Tibial nerve (tissue), 4 donors: Measurements from ENCODE around the gene TMEM132C. TPM values are rescaled to one million over a fixed set of nuclear protein-coding genes. Genes with fewer than 3 reads are reported as not detected.
"Not testable (repeated sequence)": the region's sequence is repeated elsewhere in the genome, so short reads cannot be mapped to it uniquely, and the experiment has no call there.

ENCODE experiments used
- DNase-seq, 2 donors: peaks; one replicate each; pipeline ENCODE4 v3.0.0-alpha.2; 2019; ENCODE audit warnings: low spot score in 2 of 2
- H3K27ac ChIP-seq, 4 donors: fragments of 200-600 bp; sonication (generic) in 3 of 4; one replicate each; pipeline ENCODE4 v1.5.1; 2017 to 2019; ENCODE audit warnings: mild to moderate bottlenecking in 1 of 4
- H3K27me3 ChIP-seq, 2 donors: fragments of 200-600 bp; sonication (generic) in 1 of 2; one replicate each; pipeline versions ENCODE4 v1.5.1 to v1.6.0; 2017 to 2019
- H3K36me3 ChIP-seq, 3 donors: fragments of 200-600 bp; sonication (generic); one replicate each; pipeline ENCODE4 v1.5.1; 2018 to 2019
- H3K4me1 ChIP-seq, 4 donors: fragments of 200-600 bp; sonication (generic) in 3 of 4; one replicate each; pipeline ENCODE4 v1.5.1; 2017 to 2019
- H3K4me3 ChIP-seq, 4 donors: fragments of 200-600 bp; sonication (generic) in 3 of 4; one replicate each; pipeline ENCODE4 v1.5.1; 2017 to 2019; ENCODE audit warnings: mild to moderate bottlenecking in 1 of 4, moderate library complexity in 1 of 4
- H3K9me3 ChIP-seq, 4 donors: fragments of 200-600 bp; sonication (generic) in 3 of 4; one replicate each; pipeline ENCODE4 v1.5.1; 2017 to 2019
- CTCF ChIP-seq, 5 experiments: fragments of 200-600 bp in 3 of 5; fragments of 450-650 bp in 2 of 5; sonication (generic) in 3 of 5; IDR thresholded peaks; one replicate each; pipeline ENCODE4 v1.5.1; 2016 to 2019; ENCODE audit warnings: antibody characterized with exemption in 5 of 5, mild to moderate bottlenecking in 3 of 5, moderate library complexity in 2 of 5
- EP300 ChIP-seq, 2 donors: sonication (generic); formaldehyde crosslinking; IDR thresholded peaks; one replicate each; pipeline ENCODE4 v1.6.1; 2017; ENCODE audit warnings: antibody characterized with exemption in 2 of 2, mild to moderate bottlenecking in 1 of 2
- POLR2A ChIP-seq, 2 donors: fragments of 450-650 bp; IDR thresholded peaks; one replicate each; pipeline ENCODE4 v1.6.1; 2017; ENCODE audit warnings: antibody characterized with exemption in 2 of 2, mild to moderate bottlenecking in 2 of 2, moderate library complexity in 2 of 2
- WGBS, 2 donors: methylation state at CpG; one replicate each; pipeline ENCODE4 v1.1.5; 2018; 5-methylcytosine and 5-hydroxymethylcytosine counted together
- total RNA-seq, 4 donors: library from RNA; depleted of rRNA; stranded (reverse); fragments of >200 nt; gene quantifications; one replicate each; pipeline ENCODE4 v1.1.0, GENCODE V29; 2016

Gene TMEM132C
- total RNA-seq, 4 donors from 2014 or later, result 8.2 to 17.4 (median 12.4) TPM

GRCh38 chr12:128483526-128484255, 216.7 kb downstream of the TMEM132C start:
- DNase-seq, result no peak
- H3K27me3 ChIP-seq, result no peaks in the 10 kb centered on the region
- TF ChIP-seq CTCF (IDR thresholded peaks at IDR 0.05) (no peak), POLR2A (IDR thresholded peaks at IDR 0.05) (no peak), EP300 (IDR thresholded peaks at IDR 0.05) (no peak)
- H3K4me3 ChIP-seq, result no peak overlapping the region
- H3K4me1 ChIP-seq, result no peaks in the 10 kb centered on the region
- no peaks in the 10 kb centered on the region for H3K36me3 ChIP-seq
- whole genome bisulfite sequencing, 2 donors, result 69 to 79% methylated on average over 9 of the region's 9 CpGs
- H3K27ac ChIP-seq, result no peak overlapping the region
- no peaks in the 10 kb centered on the region for H3K9me3 ChIP-seq

GRCh38 chr12:128497376-128497775, 230.4 kb downstream of the TMEM132C start:
- 95 to 98% methylated on average over 3 to 13 of the region's 13 CpGs for WGBS, 2 donors
- not testable (repeated sequence) for H3K4me3 ChIP-seq, H3K36me3 ChIP-seq, H3K27ac ChIP-seq, DNase-seq, H3K27me3 ChIP-seq, H3K4me1 ChIP-seq
- H3K9me3 ChIP-seq, result peaks cover 0 to 17% (median 0%) of the 10 kb centered on the region in 4 donors

GRCh38 chr12:128507470-128507869, 240.5 kb downstream of the TMEM132C start:
- H3K9me3 ChIP-seq, result peaks cover 0 to 42% (median 0%) of the 10 kb centered on the region in 4 donors
- TF ChIP-seq EP300 (IDR thresholded peaks at IDR 0.05), result no peak
- no peak for TF ChIP-seq POLR2A (IDR thresholded peaks at IDR 0.05)
- TF ChIP-seq CTCF (IDR thresholded peaks at IDR 0.05), result no peak
- WGBS, 2 donors, result 76 to 84% methylated on average over 7 of the region's 7 CpGs

GRCh38 chr12:128509170-128509569, 242.2 kb downstream of the TMEM132C start:
- Histone ChIP-seq H3K27ac (no peak overlapping the region), H3K9me3 (peaks cover 0 to 30% (median 0%) of the 10 kb centered on the region in 4 donors), H3K4me3 (no peak overlapping the region), H3K4me1 (no peaks in the 10 kb centered on the region), H3K27me3 (no peaks in the 10 kb centered on the region), H3K36me3 (no peaks in the 10 kb centered on the region)
- DNase-seq, result no peak
- 92% methylated on average over 4 of the region's 4 CpGs for WGBS, 2 donors
- TF ChIP-seq POLR2A (IDR thresholded peaks at IDR 0.05), result no peak
- TF ChIP-seq CTCF (IDR thresholded peaks at IDR 0.05), result no peak
- TF ChIP-seq EP300 (IDR thresholded peaks at IDR 0.05), result no peak

More at GRCh38 chr12:128507470-128507869, 240.5 kb downstream of the TMEM132C start:
- H3K4me1 ChIP-seq, result no peaks in the 10 kb centered on the region
- no peaks in the 10 kb centered on the region for H3K36me3 ChIP-seq
- no peak overlapping the region for H3K4me3 ChIP-seq
- H3K27me3 ChIP-seq, result no peaks in the 10 kb centered on the region
- H3K27ac ChIP-seq, result no peak overlapping the region
- DNase-seq, result no peak

GRCh38 chr12:128510511-128510910, 243.5 kb downstream of the TMEM132C start:
- WGBS, 2 donors, result 80 to 82% methylated on average over 8 of the region's 8 CpGs
- H3K4me3 ChIP-seq, result no peak overlapping the region
- peaks cover 0 to 27% (median 0%) of the 10 kb centered on the region in 4 donors for H3K9me3 ChIP-seq
- TF ChIP-seq CTCF (IDR thresholded peaks at IDR 0.05) (no peak), EP300 (IDR thresholded peaks at IDR 0.05) (no peak), POLR2A (IDR thresholded peaks at IDR 0.05) (no peak)
- no peaks in the 10 kb centered on the region for H3K27me3 ChIP-seq
- no peaks in the 10 kb centered on the region for H3K4me1 ChIP-seq
- H3K27ac ChIP-seq, result no peak overlapping the region
- no peaks in the 10 kb centered on the region for H3K36me3 ChIP-seq
- DNase-seq, result no peak
